Measurements from ENCODE around the gene VPS37C.
"Not testable (repeated sequence)": the region's sequence is repeated elsewhere in the genome, so short reads cannot be mapped to it uniquely, and the experiment has no call there.

VPS37C gene

GRCh38 chr11:61095021-61095420 is 66.2 kb downstream of the VPS37C start:
- no peak overlapping the region for H3K4me3 ChIP-seq (ENCODE audit: low read depth, low read length)
- DNase-seq (ENCODE audit: low read depth), result no peak
- no peak for TF ChIP-seq CTCF (conservative IDR thresholded peaks at IDR 0.05; ENCODE audit: low read depth, low read length)

- H3K4me3 ChIP-seq (ENCODE audit: low read depth, low read length); DNase-seq (ENCODE audit: low read depth): not testable (repeated sequence)
Measured at GRCh38 chr11:61094167-61094566, 67.1 kb downstream of the VPS37C start.

GRCh38 chr11:61092908-61093763 is 68.1 kb downstream of the VPS37C start:
- no peak overlapping the region for H3K4me3 ChIP-seq (ENCODE audit: low read depth, low read length)

GRCh38 chr11:61092280-61092766 is 68.9 kb downstream of the VPS37C start:
- H3K4me3 ChIP-seq (ENCODE audit: low read depth, low read length), result no peak overlapping the region
- TF ChIP-seq CTCF (conservative IDR thresholded peaks at IDR 0.05; ENCODE audit: low read depth, low read length), result no peak
- no peak for DNase-seq (ENCODE audit: low read depth)

More at GRCh38 chr11:61092908-61093763, 68.1 kb downstream of the VPS37C start:
- TF ChIP-seq CTCF (conservative IDR thresholded peaks at IDR 0.05; ENCODE audit: low read depth, low read length), result no peak
- DNase-seq (ENCODE audit: low read depth), result no peak

- TF ChIP-seq CTCF (conservative IDR thresholded peaks at IDR 0.05; ENCODE audit: low read depth, low read length), result no peak
- no peak overlapping the region for H3K4me3 ChIP-seq (ENCODE audit: low read depth, low read length)
- peak; percentile 41 for DNase-seq (ENCODE audit: low read depth)
Measured at GRCh38 chr11:61091373-61092279, 69.6 kb downstream of the VPS37C start.

GRCh38 chr11:61090982-61091372 is 70.2 kb downstream of the VPS37C start:
- no peak for DNase-seq (ENCODE audit: low read depth)
- H3K4me3 ChIP-seq (ENCODE audit: low read depth, low read length), result no peak overlapping the region
- no peak for TF ChIP-seq CTCF (conservative IDR thresholded peaks at IDR 0.05; ENCODE audit: low read depth, low read length)

GRCh38 chr11:61090521-61090920 is 70.7 kb downstream of the VPS37C start:
- DNase-seq (ENCODE audit: low read depth), result no peak
- H3K4me3 ChIP-seq (ENCODE audit: low read depth, low read length), result no peak overlapping the region
- no peak for TF ChIP-seq CTCF (conservative IDR thresholded peaks at IDR 0.05; ENCODE audit: low read depth, low read length)
